HT1080 (cell line): ENCODE measurements around the gene KRT8. TPM values are rescaled to one million over a fixed set of nuclear protein-coding genes. Genes with fewer than 3 reads are reported as not detected.
"Not testable (repeated sequence)": the region's sequence is repeated elsewhere in the genome, so short reads cannot be mapped to it uniquely, and the experiment has no call there.

Experiments
- DNase-seq: peaks from one replicate; pipeline ENCODE4 v3.0.0-alpha.2; 2015; ENCODE audit warnings: low read depth
- total RNA-seq: library from RNA; depleted of rRNA; stranded (reverse); fragments of >200 nt; shearing (Covaris generic); gene quantifications from 2 replicates; pipeline ENCODE4 v1.2.3, GENCODE V29; 2014

The KRT8 gene
- total RNA-seq, 1 experiment from 2014 or later = 204 TPM

DNA sequence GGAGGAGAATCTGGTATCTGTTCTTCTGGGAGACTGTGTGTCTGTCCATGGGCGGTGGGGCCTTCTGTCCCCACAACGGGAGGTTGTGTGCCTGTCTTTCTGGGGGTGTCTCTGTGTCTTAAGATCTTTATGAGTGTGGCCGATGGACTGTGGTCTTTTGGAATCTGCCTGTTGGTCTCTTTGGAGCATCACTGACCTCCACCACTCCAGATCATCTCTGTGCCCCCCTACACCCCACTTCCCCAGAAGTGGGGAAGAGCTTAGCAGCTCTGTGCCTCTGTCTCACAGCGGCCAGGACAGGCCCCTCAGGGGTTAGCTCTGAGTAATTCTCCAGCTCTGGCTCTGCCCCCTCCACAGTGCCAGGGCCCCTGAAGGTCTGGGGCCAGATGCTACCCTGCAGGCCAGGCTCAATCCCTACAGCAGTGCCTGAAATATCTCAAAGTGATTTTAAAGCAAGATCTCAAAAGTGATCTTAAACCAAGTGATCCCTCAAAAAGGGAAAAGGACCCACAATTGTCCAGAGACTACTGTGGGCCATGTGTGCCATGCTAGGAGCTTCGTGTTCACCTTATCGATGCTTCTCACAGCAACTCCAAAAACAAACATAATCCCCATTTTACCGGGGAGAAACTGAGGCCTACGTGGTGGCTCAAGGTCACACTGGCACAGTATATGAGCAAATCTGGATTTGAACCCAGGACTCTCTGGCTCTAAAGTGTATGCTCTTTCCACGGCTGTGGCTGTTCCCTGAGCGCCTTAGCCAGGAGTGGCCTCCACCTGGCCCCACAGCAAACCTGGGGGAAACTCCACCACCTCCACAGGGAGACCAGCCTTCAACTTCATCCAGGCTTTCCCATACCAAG, 30.1 kb downstream of the KRT8 start:
- DNase-seq = no peak

DNA sequence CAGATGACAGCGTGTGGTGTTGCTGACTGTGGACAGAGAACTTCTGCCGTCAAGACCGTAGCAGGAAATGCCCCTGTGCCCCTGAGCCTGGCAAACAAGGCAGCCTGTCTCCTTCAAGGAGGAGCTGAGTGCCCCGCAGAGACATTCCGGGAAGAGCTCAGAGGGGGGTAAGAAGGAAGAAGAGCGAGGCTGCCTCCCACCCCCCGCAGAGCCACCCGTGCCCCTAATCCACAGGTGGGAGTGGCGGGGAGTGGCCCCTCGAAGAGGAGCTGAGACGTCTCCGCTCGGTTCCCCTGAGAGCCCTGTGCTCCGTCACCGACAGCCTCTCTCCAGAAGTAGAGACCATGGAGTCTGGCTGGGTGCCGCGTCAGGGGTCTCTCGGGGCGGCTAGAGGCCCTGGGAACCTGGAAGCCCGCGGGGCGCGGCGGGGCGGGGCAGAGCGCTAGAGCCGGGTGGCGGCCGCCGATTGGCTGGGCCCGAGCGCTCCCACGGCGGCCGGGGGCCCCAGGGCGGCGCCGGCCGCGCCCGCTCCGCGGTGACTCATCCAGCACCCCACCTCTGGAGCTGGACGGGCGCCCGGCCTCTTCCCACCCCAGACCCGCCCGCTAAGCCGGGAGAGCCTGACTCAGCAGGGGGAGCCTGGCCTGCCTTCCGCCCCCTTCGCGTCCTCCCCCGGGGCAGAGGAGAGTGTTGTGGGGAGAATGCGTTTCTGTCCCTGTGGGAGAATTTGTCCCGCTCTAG, 30.9 kb downstream of the KRT8 start:
- DNase-seq = peak; percentile 95

DNA sequence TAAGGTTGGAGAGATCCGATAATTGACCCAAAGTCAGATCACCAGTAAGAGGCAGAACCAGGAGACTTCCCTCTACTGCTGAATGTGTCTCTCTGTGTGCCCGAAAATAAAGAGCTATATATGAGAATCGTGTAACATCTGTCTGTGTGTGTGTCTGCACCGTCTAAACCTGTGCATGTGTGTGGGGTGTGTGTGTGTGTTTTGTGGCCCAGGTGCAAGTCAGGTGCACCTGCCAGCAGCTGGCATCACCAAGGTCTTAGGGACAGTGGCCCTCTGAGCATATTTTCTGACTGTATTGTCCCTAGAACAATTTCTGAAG, 31.4 kb downstream of the KRT8 start:
- no peak for DNase-seq

DNA sequence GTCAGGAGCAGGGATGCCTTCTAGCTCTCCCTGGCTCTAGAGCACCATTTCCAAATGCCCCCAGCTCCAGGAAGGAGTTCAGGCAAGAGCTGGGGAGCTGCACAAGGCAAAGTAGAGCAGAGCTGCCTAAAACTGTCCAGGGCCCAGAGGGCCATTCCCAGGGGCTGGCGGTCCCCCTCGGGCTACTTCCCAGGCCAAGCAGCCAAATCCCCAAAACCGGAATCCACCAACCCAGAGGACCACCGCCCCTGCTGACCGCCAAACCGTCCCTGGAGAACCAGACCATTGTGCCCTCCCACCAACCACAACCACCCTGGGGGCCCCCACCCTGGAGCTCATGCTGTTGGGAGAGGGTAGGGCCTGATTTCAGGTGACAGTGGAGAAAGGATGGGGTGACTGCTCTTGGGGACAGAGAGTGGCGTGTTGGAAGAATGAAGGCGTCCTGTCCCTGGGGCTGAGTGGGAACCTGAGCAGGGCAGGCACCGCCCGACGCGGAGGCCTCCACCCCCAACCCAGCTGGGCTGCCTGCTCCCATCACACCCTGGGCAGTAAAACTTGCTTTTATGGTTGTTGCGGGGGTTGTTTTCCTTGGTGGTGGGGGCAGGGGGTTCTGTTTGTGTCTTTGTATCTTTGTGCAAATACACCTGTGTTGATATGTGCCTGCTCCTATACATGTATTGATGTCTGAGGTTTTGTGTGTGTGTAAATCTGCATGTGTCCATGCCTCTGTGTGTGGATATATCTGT, 32.1 kb downstream of the KRT8 start:
- no peak for DNase-seq

DNA sequence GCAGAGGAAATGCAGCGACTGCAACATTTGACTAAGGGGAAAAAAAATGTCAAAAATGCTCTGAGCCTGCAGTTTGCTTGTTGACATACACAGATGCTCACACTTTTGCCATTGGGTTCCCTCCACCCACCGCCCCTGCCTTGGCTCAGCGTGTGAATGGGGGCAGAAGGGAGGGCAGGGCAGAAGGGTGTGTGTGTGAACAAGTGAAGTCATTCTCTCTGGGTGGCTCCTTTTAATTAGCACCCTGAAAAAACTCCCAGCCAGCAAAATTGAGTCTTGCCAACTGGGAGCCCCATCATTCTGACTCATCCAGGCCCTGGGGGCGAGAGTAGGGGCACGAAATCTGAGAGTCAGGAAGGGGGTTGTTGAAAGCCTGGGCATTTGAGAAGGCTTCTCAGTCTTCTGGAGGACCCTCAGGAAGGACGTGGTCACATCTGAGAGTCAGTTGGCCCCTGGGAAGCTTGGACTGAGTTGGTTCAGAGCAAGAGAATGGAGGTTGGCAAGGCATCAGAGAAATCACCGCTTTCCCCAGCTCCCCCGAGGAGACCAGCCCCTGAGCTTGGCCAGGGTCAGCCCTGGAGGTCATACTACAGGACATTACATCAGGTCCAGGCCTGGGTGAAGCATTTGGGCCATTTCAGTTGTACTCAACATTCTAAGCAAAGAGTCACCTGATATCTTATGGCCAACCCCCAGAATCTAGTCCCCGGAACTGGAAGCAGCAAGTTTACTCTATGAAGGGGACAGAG, 33.4 kb downstream of the KRT8 start:
- DNase-seq = peak; percentile 82

DNA sequence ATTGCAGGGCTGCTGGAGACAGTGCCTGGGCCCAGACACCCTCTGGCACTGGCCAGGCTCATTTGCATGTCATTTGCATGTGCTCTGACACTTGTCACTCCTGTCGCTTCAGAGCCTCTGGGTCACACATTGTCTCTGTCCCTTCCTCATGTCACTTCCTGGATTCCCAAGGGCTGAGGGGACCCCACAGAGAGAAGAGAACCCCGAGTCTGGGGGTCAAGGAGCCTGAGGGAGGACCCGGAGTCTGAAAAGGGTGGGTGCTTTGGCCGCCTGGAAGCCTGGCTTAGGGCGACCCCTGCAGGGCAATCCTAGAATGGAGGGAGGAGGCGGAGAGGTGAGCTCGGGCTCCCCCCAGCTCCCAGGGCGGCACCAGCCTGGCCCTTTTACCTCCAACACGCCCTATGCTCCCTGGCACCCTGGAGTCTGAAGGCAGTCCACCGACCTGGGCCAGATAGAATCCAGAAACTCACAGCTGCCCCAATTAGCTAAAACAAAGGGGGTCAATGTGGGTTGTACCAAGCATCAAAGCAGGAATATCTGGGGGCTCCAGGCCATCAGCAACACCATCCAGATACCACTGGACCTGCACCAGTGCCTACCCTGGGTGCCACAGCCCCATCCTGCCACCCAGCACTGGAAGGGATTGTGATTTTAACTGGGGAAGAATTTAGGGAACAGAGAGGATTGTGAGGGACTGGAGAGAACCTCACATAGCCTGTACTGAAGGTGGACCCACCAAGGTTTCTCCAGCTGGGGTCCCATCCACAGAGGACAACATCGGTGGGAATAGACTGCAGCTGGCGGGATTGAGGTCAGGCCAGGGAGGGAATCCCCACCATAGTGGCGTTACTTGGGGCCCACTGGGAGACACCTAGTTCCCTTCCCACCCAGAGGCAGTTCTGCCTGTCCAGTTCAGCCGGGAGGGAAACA, 34.2 kb downstream of the KRT8 start:
- DNase-seq = peak; percentile 69

DNA sequence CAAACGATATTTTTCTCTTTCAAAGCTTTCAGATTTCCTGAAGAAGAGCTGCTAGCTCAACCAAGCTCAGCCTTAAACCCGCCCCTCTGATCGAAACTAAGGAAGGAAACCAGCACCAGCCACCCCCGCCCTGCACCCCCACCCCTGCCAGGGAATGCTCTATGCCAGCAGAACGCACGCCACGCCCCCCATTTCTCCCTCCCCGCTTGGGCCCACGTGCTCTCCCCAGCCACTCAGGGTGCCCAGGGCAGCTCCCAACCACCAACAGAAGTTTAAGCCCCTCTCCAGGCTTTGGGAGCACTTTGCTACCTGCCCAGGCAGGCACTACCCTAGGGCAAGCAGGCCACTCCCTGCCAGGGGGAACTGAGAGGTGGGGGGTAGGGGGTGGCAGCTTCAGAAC, 37.2 kb downstream of the KRT8 start:
- DNase-seq = no peak

DNA sequence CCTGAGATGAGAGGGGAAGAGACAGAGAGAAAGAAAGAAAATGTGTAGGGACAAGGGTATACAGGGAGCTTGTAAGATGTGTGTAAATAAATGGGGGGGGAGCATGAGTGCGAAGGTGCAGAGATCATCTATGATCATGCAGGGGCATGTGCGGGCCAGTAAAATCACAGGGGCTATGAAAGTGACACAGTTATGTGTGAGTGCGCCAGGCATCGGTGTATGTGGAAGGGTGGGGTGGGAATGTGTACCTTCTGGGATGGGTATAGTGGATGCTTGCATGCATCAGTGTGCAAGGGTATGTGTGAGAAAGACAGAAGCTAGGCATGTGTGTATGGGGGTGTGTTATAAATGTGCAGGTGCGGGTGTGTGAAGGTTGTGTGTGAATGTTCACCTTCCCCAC, 37.7 kb downstream of the KRT8 start:
- DNase-seq = no peak

DNA sequence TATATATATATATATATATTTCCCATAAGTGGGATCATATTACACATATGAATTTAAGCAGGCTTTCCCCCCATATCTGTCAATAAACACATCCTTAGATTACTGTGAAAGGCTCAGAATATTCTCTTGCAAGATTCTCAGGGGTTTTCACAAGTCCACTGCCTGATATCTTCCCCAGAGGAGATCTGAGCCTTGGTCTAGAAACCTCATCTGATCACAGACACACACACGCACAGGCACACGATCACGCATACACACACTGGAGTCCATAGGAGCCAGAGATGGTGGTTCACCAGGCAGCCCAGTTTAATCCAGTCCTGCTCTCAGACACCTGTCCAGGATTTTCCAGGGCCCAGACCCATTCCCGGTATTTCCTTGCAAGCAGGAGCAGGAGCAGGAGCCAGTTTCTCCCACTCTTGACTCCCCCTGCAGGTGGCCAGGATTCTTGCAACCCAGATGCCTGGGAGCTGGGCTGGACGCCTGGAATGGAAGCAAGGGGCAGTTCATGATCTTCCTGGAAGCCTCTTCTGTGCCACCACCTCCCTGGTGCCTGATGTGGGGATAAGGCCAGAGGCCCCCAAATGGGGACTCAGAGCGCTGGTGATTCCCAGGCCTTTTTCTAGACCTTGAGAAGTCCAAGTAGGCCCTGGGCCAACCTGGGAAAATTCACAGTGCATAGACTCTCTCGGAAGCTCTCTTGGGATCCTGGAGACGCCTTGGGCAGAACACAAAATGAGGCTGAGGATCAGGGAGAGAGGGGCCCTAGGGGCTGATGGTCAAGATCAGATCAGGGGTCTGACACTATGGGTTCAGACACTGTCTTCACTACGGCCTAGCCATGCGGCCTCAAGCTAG, 39.6 kb downstream of the KRT8 start:
- peak; percentile 78 for DNase-seq

DNA sequence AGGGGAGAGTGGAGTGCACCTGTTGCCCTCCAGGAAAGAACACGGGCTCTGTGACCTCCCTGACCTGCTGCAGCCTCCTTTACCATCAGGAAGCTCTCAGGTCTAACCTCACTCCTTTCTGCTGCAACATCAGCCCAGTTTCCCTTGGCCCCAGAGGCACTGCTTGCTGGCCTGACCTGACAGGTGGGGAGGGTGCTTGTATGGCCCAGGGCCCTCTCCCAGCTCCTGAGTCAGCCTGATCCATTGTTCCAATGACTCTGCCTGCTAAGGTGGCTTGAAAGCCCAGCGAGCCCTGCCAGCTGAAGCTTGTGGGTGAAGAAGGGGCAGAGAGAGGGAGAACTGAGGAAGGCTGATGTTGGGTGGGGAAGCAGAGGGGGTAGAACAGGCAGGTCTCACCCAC, 42.9 kb downstream of the KRT8 start:
- DNase-seq = no peak

DNA sequence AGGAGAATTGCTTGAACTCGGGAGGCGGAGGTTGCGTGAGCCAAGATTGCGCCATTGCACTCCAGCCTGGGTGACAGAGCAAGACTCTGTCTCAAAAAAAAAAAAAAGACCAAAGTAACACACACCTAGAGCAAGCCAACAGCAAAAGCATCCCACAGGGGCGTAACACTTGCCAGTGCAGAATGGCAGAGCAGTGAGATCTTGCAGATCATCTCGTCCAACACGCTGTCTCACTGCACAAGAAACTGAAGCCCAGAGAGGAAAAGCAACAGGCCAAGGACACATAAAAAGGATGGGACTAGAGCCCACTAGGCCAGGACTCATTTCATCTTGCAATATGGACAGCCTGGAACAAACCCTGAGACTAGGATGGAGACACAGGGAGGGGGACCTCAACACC, 43.4 kb downstream of the KRT8 start:
- DNase-seq = no peak

DNA sequence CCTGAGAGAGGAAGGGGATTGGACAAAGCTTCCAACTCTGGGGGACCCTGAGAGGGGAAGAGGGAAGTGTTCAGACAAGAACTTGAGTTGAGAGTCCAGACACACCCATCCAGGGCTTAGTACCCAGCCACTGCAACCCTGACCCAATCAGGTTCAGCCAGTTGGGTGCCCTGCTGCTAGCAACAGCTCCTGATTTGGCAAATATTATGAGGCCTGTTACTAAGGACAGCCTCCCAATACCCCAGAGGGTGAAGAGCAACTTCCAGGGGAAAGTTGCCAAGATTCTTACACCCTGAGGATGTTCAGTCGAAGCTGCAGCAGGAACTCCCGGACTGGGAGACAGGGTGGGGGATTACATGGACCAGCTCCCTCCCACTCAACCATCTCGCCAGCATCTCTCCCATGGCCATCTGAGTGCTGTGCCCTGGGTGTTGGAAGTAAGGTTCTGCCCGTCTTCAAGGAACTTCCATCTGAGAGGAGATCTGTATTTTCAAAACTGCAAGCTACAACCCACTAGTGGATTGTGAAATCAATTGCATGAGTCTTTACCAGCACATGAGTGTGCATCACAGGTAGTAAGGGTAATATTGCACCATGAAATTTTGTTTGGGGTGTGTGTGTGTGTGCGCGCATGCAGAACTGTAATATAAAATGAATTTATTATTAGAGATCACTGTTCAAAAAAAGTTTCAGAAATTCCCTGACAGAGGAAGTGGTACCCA, 44.6 kb downstream of the KRT8 start:
- peak; percentile 44 for DNase-seq

DNA sequence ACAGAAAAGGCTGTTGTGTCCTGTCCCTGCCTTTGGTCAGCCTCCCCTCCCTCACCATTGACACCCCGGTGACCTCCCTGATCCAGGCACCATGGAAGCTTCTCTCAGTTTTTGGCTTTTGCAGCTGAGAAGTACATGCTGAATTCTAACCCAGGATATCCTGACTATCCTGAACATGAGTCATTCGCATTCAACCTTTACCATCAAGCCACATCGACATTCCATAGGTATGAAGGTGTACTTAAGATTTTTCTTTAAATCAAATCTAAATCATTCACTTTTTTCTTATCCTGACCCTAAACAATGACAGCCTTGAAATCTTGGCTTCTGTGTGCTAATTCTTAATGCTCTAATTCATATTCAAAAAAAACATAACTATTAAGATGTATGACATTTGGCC, 47.4 kb downstream of the KRT8 start:
- no peak for DNase-seq

DNA sequence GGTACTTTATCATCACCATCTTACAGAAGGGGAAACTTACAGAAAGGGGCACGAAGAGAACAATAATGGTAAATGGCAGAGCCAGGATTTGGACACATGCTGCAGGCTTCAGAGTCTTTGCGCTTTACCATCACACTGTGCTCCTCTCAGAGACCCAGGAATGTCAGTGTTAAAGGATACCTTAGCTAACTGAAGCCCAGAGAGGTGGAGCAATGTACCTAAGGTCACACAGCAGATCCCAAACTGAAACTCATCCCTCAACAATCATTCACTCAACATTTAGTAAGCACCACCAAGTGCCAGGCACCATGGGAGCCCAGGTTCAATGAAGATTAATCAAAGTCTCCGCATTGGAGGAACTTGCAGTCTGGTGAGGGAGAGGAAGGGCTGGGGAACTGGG, 48.1 kb downstream of the KRT8 start:
- DNase-seq = no peak

DNA sequence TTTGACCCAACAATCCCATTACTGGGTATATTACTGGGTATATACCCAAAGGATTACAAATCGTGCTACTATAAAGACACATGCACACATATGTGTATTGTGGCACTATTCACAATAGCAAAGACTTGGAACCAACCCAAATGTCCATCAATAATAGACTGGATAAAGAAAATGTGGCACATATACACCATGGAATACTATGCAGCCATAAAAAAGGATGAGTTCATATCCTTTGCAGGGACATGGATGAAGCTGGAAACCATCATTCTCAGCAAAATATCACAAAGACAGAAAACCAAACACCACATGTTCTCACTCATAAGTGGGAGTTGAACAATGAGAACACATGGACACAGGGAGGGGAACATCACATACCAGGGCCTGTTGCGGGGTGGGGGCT, 48.8 kb downstream of the KRT8 start:
- DNase-seq = not testable (repeated sequence)

DNA sequence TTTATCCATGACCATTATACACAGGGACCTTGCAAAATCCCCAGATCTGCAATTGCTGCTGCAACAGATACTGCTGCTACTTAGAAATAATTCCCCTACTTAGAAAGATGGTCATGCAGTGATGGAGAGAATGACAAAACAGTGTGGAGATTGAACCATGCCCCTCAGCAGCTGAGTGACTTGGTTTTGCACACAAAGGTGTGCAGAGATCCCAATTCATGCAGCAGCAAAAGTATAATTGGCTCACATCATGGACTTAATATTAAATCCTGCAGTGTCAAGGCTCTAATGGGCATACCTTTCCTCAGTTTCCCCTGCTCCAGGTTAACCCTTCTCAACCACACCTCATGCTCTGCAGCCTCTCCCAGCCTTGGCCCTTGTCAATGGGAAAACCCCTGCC, 53.1 kb downstream of the KRT8 start:
- no peak for DNase-seq

DNA sequence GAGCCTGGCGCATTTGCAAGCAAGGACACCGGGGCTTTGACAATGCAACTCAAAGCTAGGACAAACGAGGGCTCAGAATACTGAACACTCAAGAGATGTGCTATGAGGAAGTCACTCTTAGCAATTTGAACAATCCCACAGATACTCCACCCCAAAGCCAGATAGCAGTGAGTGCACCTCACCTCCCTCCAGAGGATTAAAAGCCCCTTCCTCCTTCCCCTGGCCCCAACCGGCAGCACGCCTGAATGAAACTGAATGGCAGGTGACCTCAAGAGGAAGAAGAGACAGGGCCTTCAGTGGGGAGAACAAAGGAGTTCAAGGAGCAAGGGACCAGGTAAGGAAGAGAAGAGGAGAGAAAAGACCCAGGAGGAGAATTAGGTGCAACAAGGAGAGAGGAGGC, 54.2 kb downstream of the KRT8 start:
- DNase-seq = no peak

DNA sequence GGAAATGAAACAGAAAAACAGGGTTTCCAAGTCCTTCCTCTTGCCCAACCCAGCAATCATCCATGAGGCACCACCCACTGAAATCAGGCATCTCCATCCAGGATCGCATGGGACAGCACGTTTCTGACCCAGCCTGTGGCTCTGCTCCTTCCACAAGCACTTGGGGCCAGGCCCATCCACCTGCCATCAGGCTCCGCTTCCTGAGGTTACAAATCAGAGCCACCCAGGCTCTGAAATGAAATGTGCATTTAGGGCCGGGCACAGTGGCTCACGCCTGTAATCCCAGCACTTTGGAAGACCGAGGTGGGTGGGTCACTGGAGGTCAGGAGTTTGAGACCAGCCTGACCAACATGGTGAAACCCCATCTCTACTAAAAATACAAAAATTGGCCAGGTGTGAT, 55.4 kb downstream of the KRT8 start:
- no peak for DNase-seq
